ENCODE results near the gene GABPB1. TPM values are rescaled to one million over a fixed set of nuclear protein-coding genes. Genes with fewer than 3 reads are reported as not detected.

Gene GABPB1
- total RNA-seq, 2 donors from 2014 or later = 32.0 to 37.5 TPM

DNA sequence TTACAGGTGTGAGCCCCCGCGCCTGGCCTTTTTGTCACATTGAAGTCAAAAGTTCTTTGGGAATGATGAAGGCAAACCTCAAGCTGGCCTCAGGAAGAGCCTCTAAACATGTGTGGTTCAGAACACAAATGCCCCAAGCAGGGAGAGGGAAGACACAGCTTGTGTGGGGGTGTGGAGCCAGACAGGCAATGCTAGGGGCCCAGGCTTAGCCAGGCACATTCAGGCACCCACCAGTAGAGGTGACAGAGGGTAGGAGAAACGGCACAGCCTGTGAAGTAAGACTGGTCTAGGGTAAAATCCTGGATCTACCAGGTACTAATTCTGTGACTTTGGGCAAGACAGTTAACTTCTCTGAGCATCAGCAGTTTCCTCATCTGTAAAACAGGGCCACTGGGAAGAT lies 93.0 kb downstream of the GABPB1 start:
- peaks cover 7% of the 10 kb centered on the region for H3K4me1 ChIP-seq (ENCODE audit: control insufficient read depth, insufficient read depth, low read length)
- no peaks in the 10 kb centered on the region for H3K36me3 Mint-ChIP-seq (ENCODE audit: low read depth)
- no peaks in the 10 kb centered on the region for H3K9me3 ChIP-seq (ENCODE audit: control insufficient read depth, low read length)
- peaks cover 20% of the 10 kb centered on the region for H3K27me3 ChIP-seq (ENCODE audit: control insufficient read depth, insufficient read depth, low read length, poor library complexity, severe bottlenecking)
- no peaks in the 10 kb centered on the region for H3K36me3 ChIP-seq (ENCODE audit: control insufficient read depth, insufficient read depth, low read length)
- 96 to 100% methylated on average over 3 of the region's 3 CpGs for WGBS, 2 experiments (ENCODE audit: insufficient coverage in 1 of 2, insufficient read length in 1 of 2)
- no peaks in the 10 kb centered on the region for H3K9me3 Mint-ChIP-seq
- no peak overlapping the region for H3K4me3 Mint-ChIP-seq
- H3K27ac Mint-ChIP-seq = no peak overlapping the region
- TF ChIP-seq, protein P1, sequence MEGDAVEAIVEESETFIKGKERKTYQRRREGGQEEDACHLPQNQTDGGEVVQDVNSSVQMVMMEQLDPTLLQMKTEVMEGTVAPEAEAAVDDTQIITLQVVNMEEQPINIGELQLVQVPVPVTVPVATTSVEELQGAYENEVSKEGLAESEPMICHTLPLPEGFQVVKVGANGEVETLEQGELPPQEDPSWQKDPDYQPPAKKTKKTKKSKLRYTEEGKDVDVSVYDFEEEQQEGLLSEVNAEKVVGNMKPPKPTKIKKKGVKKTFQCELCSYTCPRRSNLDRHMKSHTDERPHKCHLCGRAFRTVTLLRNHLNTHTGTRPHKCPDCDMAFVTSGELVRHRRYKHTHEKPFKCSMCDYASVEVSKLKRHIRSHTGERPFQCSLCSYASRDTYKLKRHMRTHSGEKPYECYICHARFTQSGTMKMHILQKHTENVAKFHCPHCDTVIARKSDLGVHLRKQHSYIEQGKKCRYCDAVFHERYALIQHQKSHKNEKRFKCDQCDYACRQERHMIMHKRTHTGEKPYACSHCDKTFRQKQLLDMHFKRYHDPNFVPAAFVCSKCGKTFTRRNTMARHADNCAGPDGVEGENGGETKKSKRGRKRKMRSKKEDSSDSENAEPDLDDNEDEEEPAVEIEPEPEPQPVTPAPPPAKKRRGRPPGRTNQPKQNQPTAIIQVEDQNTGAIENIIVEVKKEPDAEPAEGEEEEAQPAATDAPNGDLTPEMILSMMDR (conservative IDR thresholded peaks at IDR 0.05) = peak; percentile 58
- DNase-seq = peak; percentile 69
- no peak overlapping the region for H3K27ac ChIP-seq (ENCODE audit: low read depth, low read length)
- H3K9ac ChIP-seq (ENCODE audit: extremely low read depth, low read length, poor library complexity, severe bottlenecking) = no peak overlapping the region
- H3K4me1 Mint-ChIP-seq = peaks cover 16% of the 10 kb centered on the region
- H3K27me3 Mint-ChIP-seq (ENCODE audit: insufficient read depth) = peaks cover 7% of the 10 kb centered on the region
- no peak overlapping the region for H3K4me3 ChIP-seq (ENCODE audit: low read length)

- Histone ChIP-seq H3K36me3 (ENCODE audit: control insufficient read depth, insufficient read depth, low read length) (no peaks in the 10 kb centered on the region), H3K4me3 (ENCODE audit: low read length) (no peak overlapping the region), H3K9me3 (ENCODE audit: control insufficient read depth, low read length) (no peaks in the 10 kb centered on the region), H3K9ac (ENCODE audit: extremely low read depth, low read length, poor library complexity, severe bottlenecking) (no peak overlapping the region), H3K27ac (ENCODE audit: low read depth, low read length) (no peak overlapping the region), H3K4me1 (ENCODE audit: control insufficient read depth, insufficient read depth, low read length) (peaks cover 7% of the 10 kb centered on the region), H3K27me3 (ENCODE audit: control insufficient read depth, insufficient read depth, low read length, poor library complexity, severe bottlenecking) (peaks cover 26% of the 10 kb centered on the region)
- no peak for DNase-seq
- peaks cover 17% of the 10 kb centered on the region for H3K27me3 Mint-ChIP-seq (ENCODE audit: insufficient read depth)
- 81 to 100% methylated on average over 1 to 2 of the region's 2 CpGs for WGBS, 2 experiments (ENCODE audit: insufficient coverage in 1 of 2, insufficient read length in 1 of 2)
- TF ChIP-seq, protein P1 (conservative IDR thresholded peaks at IDR 0.05) = no peak
- H3K9me3 Mint-ChIP-seq = no peaks in the 10 kb centered on the region
- H3K4me3 Mint-ChIP-seq = no peak overlapping the region
- no peaks in the 10 kb centered on the region for H3K36me3 Mint-ChIP-seq (ENCODE audit: low read depth)
- peaks cover 19% of the 10 kb centered on the region for H3K4me1 Mint-ChIP-seq
- no peak overlapping the region for H3K27ac Mint-ChIP-seq
These were observed 94.0 kb downstream of the GABPB1 start for GRCh38 chr15:50260969-50261496.

- TF ChIP-seq, protein P1 (conservative IDR thresholded peaks at IDR 0.05) = no peak
- H3K27me3 ChIP-seq (ENCODE audit: control insufficient read depth, insufficient read depth, low read length, poor library complexity, severe bottlenecking) = peaks cover 40% of the 10 kb centered on the region
- no peak overlapping the region for H3K27ac ChIP-seq (ENCODE audit: low read depth, low read length)
- no peak overlapping the region for H3K4me3 ChIP-seq (ENCODE audit: low read length)
- H3K4me1 ChIP-seq (ENCODE audit: control insufficient read depth, insufficient read depth, low read length) = peaks cover 7% of the 10 kb centered on the region
- H3K36me3 ChIP-seq (ENCODE audit: control insufficient read depth, insufficient read depth, low read length) = no peaks in the 10 kb centered on the region
- Mint-ChIP-seq H3K4me3 (no peak overlapping the region), H3K27me3 (ENCODE audit: insufficient read depth) (peaks cover 23% of the 10 kb centered on the region), H3K4me1 (peaks cover 16% of the 10 kb centered on the region), H3K27ac (no peak overlapping the region), H3K9me3 (no peaks in the 10 kb centered on the region), H3K36me3 (ENCODE audit: low read depth) (no peaks in the 10 kb centered on the region)
- no peak for DNase-seq
- no peak overlapping the region for H3K9ac ChIP-seq (ENCODE audit: extremely low read depth, low read length, poor library complexity, severe bottlenecking)
- no peaks in the 10 kb centered on the region for H3K9me3 ChIP-seq (ENCODE audit: control insufficient read depth, low read length)
- WGBS, 2 experiments (ENCODE audit: insufficient coverage in 1 of 2, insufficient read length in 1 of 2) = 80 to 87% methylated on average over 5 of the region's 5 CpGs
These were observed 95.7 kb downstream of the GABPB1 start for GRCh38 chr15:50259276-50259675.

Data from endodermal cell (in vitro differentiated cells).